CD4-positive, alpha-beta T cell (primary cell): ENCODE data around the gene ECHDC1. TPM values are rescaled to one million over a fixed set of nuclear protein-coding genes. Genes with fewer than 3 reads are reported as not detected.

ENCODE experiments used
- ATAC-seq: fragments of 200-7000 bp; cut with Tn5 transposase; one replicate; pipeline ENCODE4 v1.10.0; 2022; ENCODE audit warnings: mild to moderate bottlenecking; ENCODE audit not compliant: poor library complexity
- CTCF ChIA-PET: fragments of 350-600 bp; sonication (Branson Sonifier 250); formaldehyde crosslinking; loops from one replicate; lab custom pipeline; 2021; ENCODE audit warnings: antibody characterized with exemption, inconsistent platforms; lab: Charles Lee
- POLR2A ChIA-PET: fragments of 350-600 bp; sonication (Branson Sonifier 250); formaldehyde crosslinking; loops from one replicate; lab custom pipeline; 2021; ENCODE audit warnings: antibody characterized with exemption, inconsistent platforms; lab: Charles Lee
- DNase-seq, 14 experiments: peaks; one replicate each; pipeline ENCODE4 v3.0.0-alpha.2; 2013 to 2020; ENCODE audit warnings: mixed read lengths in 2 of 14
- H3K27ac ChIP-seq, 2 donors: one replicate each; pipeline versions ENCODE4 v1.5.1 to v1.7.0; 2013; ENCODE audit warnings: low read length in 2 of 2, low read depth in 1 of 2, mild to moderate bottlenecking in 1 of 2
- H3K27me3 ChIP-seq, 2 experiments: 1 replicate in 1 of 2; 2 replicates in 1 of 2; pipeline versions ENCODE4 v1.6.1 to v1.7.0; 2013; ENCODE audit warnings: low read length in 2 of 2, control low read depth in 1 of 2, mild to moderate bottlenecking in 1 of 2, moderate library complexity in 1 of 2; ENCODE audit not compliant: insufficient read depth in 2 of 2, control insufficient read depth in 1 of 2
- H3K36me3 ChIP-seq: one replicate; pipeline ENCODE4 v1.6.1; 2013; ENCODE audit warnings: low read length, control low read depth; ENCODE audit not compliant: insufficient read depth
- H3K4me1 ChIP-seq: one replicate; pipeline ENCODE4 v1.6.1; 2013; ENCODE audit warnings: low read length, control low read depth; ENCODE audit not compliant: insufficient read depth
- H3K4me3 ChIP-seq: one replicate; pipeline ENCODE4 v1.5.1; 2013; ENCODE audit warnings: mild to moderate bottlenecking, low read length, moderate library complexity
- H3K9me3 ChIP-seq, 2 experiments: 1 replicate in 1 of 2; 2 replicates in 1 of 2; pipeline versions ENCODE4 v1.6.1 to v1.7.0; 2013; ENCODE audit warnings: low read length in 2 of 2, mild to moderate bottlenecking in 2 of 2, control low read depth in 1 of 2, moderate library complexity in 1 of 2; ENCODE audit not compliant: control insufficient read depth in 1 of 2, insufficient read depth in 1 of 2
- H3K27ac Mint-ChIP-seq: one replicate; pipeline ENCODE4 v1.8.0; 2020; ENCODE audit warnings: mixed read lengths
- H3K27me3 Mint-ChIP-seq: one replicate; pipeline ENCODE4 v1.8.0; 2021; ENCODE audit warnings: mixed read lengths
- H3K36me3 Mint-ChIP-seq: one replicate; pipeline ENCODE4 v1.8.0; 2021; ENCODE audit warnings: low read depth, mixed read lengths
- H3K4me1 Mint-ChIP-seq: one replicate; pipeline ENCODE4 v1.8.0; 2021; ENCODE audit warnings: low read depth, mixed read lengths
- H3K4me3 Mint-ChIP-seq: one replicate; pipeline ENCODE4 v1.8.0; 2020; ENCODE audit warnings: mild to moderate bottlenecking, mixed read lengths
- H3K9me3 Mint-ChIP-seq: one replicate; pipeline ENCODE4 v1.8.0; 2020; ENCODE audit warnings: mixed read lengths
- CTCF ChIP-seq: fragments of 200-600 bp; IDR thresholded peaks from one replicate; pipeline ENCODE4 v1.8.0; 2022; ENCODE audit warnings: antibody characterized with exemption, mild to moderate bottlenecking
- intact Hi-C, 2 experiments: fragments of 100-400 bp; cut with DNase I in 1 of 2; cut with micrococcal nuclease in 1 of 2; formaldehyde crosslinking; loops; one replicate each; pipeline versions ENCODE4 v1.15.1 to v1.9.0; 2023 to 2025; cut with DNase I, micrococcal nuclease
- total RNA-seq, 174 experiments: library from RNA in 2 of 174; stranded (reverse) in 2 of 174; gene quantifications; one replicate each; pipeline ENCODE4 v1.2.3 and lab custom pipeline; 2021 to 2026

The ECHDC1 gene
- total RNA-seq, 2 experiments from 2014 or later = 6.5 to 7.4 TPM

GRCh38 chr6:127305741-127306140, 37.7 kb downstream of the ECHDC1 start:
- H3K27ac Mint-ChIP-seq = peak overlapping the region; percentile 13
- intact Hi-C loops = no loop called here
- no peak overlapping the region for H3K4me3 ChIP-seq
- H3K9me3 Mint-ChIP-seq = no peaks in the 10 kb centered on the region
- ATAC-seq (no peak), DNase-seq (no peak)
- H3K27ac ChIP-seq = no peak overlapping the region
- H3K9me3 ChIP-seq = no peaks in the 10 kb centered on the region
- ChIA-PET POLR2A (interaction anchor here (0.6 kb wide), 1 partner anchor 14 kb away, joined by 3 read pairs; no protein-coding TSS in a partner anchor), CTCF (interaction anchor here (1.3 kb wide), 1 partner anchor 211 kb away, joined by 6 read pairs; no protein-coding TSS in a partner anchor)
- H3K4me1 ChIP-seq = peaks cover 4% of the 10 kb centered on the region
- no peaks in the 10 kb centered on the region for H3K27me3 ChIP-seq
- no peak overlapping the region for H3K4me3 Mint-ChIP-seq
- H3K36me3 ChIP-seq = peaks cover 15% of the 10 kb centered on the region
- H3K4me1 Mint-ChIP-seq = peaks cover 68% of the 10 kb centered on the region
- no peak for TF ChIP-seq CTCF
- H3K27me3 Mint-ChIP-seq = no peaks in the 10 kb centered on the region
- H3K36me3 Mint-ChIP-seq = peaks cover 62% of the 10 kb centered on the region

- no peak overlapping the region for H3K4me3 Mint-ChIP-seq
- H3K27me3 Mint-ChIP-seq = no peaks in the 10 kb centered on the region
- H3K36me3 Mint-ChIP-seq = peaks cover 45% of the 10 kb centered on the region
- Histone ChIP-seq H3K27ac (no peak overlapping the region), H3K36me3 (peaks cover 20% of the 10 kb centered on the region), H3K27me3 (no peaks in the 10 kb centered on the region), H3K9me3 (no peaks in the 10 kb centered on the region), H3K4me3 (no peak overlapping the region), H3K4me1 (peaks cover 4% of the 10 kb centered on the region)
- no peaks in the 10 kb centered on the region for H3K9me3 Mint-ChIP-seq
- CTCF ChIA-PET = interaction anchor here (0.8 to 3.9 kb wide), 6 partner anchors 13 to 236 kb away, joined by 3 to 17 read pairs (median 7); partner anchors contain the start of gene RNF146
- POLR2A ChIA-PET = no interaction called here
- H3K27ac Mint-ChIP-seq = peak overlapping the region; percentile 13
- intact Hi-C loops = loop anchor here (2.0 to 5.0 kb wide), 4 partner anchors 38 to 1427 kb away; partner anchors contain the start of gene ECHDC1 (in 1 of the 2)
- H3K4me1 Mint-ChIP-seq = peaks cover 57% of the 10 kb centered on the region
- DNase-seq (no peak), ATAC-seq (no peak)
- no peak for TF ChIP-seq CTCF
Observed at GRCh38 chr6:127303917-127304316, 39.5 kb downstream of the ECHDC1 start.

GRCh38 chr6:127302728-127303660, 40.4 kb downstream of the ECHDC1 start:
- H3K36me3 ChIP-seq = peaks cover 25% of the 10 kb centered on the region
- H3K4me1 Mint-ChIP-seq = peaks cover 53% of the 10 kb centered on the region
- no peaks in the 10 kb centered on the region for H3K27me3 ChIP-seq
- POLR2A ChIA-PET = interaction anchor here (1.0 kb wide), 1 partner anchor 37 kb away, joined by 3 read pairs; the partner anchor contains the start of gene RNF146
- H3K27ac ChIP-seq = no peak overlapping the region
- H3K9me3 ChIP-seq = no peaks in the 10 kb centered on the region
- peaks cover 4% of the 10 kb centered on the region for H3K4me1 ChIP-seq
- no peaks in the 10 kb centered on the region for H3K9me3 Mint-ChIP-seq
- ATAC-seq (peak; percentile 97), DNase-seq (peak in 12 of 14 experiments; percentile 2 to 76 (median 38))
- intact Hi-C loops = loop anchor here (1.0 to 5.0 kb wide), 5 partner anchors 39 to 1428 kb away; partner anchors contain the start of gene ECHDC1 (in 1 of the 2)
- CTCF ChIA-PET = interaction anchor here (0.5 to 3.9 kb wide), 9 partner anchors 10 to 1485 kb away, joined by 3 to 17 read pairs (median 6); partner anchors contain the start of gene RNF146
- peaks cover 36% of the 10 kb centered on the region for H3K36me3 Mint-ChIP-seq
- peak overlapping the region; percentile 13 for H3K27ac Mint-ChIP-seq
- H3K4me3 ChIP-seq = no peak overlapping the region
- TF ChIP-seq CTCF = peak; percentile 84
- H3K27me3 Mint-ChIP-seq = no peaks in the 10 kb centered on the region
- H3K4me3 Mint-ChIP-seq = no peak overlapping the region
